B cell (primary cell): Measurements from ENCODE around the gene GARRE1. TPM values are rescaled to one million over a fixed set of nuclear protein-coding genes. Genes with fewer than 3 reads are reported as not detected.

ENCODE experiments used
- ATAC-seq: fragments of 200-7000 bp; cut with Tn5 transposase; one replicate; pipeline ENCODE4 v1.10.0; 2021; ENCODE audit warnings: low read depth, mild to moderate bottlenecking, moderate number of reproducible peaks, moderate library complexity
- CTCF ChIA-PET: fragments of 350-600 bp; sonication (Branson Sonifier 250); formaldehyde crosslinking; loops from one replicate; lab custom pipeline; 2021; ENCODE audit warnings: antibody characterized with exemption, inconsistent platforms; lab: Charles Lee
- POLR2A ChIA-PET: fragments of 350-600 bp; sonication (Branson Sonifier 250); formaldehyde crosslinking; loops from one replicate; lab custom pipeline; 2021; ENCODE audit warnings: antibody characterized with exemption; lab: Charles Lee
- DNase-seq: peaks from one replicate; pipeline ENCODE4 v3.0.0; 2013
- H2AFZ ChIP-seq: 2 replicates; pipeline ENCODE4 v1.6.1; 2012; ENCODE audit warnings: mild to moderate bottlenecking, low read depth, low read length; ENCODE audit not compliant: insufficient read depth, poor library complexity, severe bottlenecking
- H3K27ac ChIP-seq, 2 donors: 1 replicate in 1 of 2; 2 replicates in 1 of 2; pipeline ENCODE4 v1.5.1; 2012 to 2013; ENCODE audit warnings: low read length in 2 of 2, mild to moderate bottlenecking in 2 of 2, moderate library complexity in 1 of 2
- H3K27me3 ChIP-seq, 4 experiments: fragments of 200-600 bp in 1 of 4; sonication (generic) in 1 of 4; replicated peaks in 1 of 4; 1 replicate in 2 of 4; 2 replicates in 2 of 4; pipeline versions ENCODE4 v1.6.1 to v1.7.0; 2013 to 2016; ENCODE audit warnings: low read length in 3 of 4, mild to moderate bottlenecking in 2 of 4, mixed read lengths in 1 of 4, moderate library complexity in 1 of 4; ENCODE audit not compliant: insufficient read depth in 4 of 4, control insufficient read depth in 3 of 4; ENCODE audit errors: control extremely low read depth in 1 of 4
- H3K36me3 ChIP-seq, 2 experiments: replicated peaks in 1 of 2; 1 replicate in 1 of 2; 2 replicates in 1 of 2; pipeline versions ENCODE4 v1.6.1 to v1.7.1; 2013; ENCODE audit warnings: low read length in 1 of 2; ENCODE audit not compliant: insufficient read depth in 2 of 2, control insufficient read depth in 1 of 2; ENCODE audit errors: control extremely low read depth in 1 of 2, extremely low read depth in 1 of 2
- H3K4me1 ChIP-seq, 2 donors: fragments of 200-600 bp in 1 of 2; sonication (generic) in 1 of 2; 1 replicate in 1 of 2; 2 replicates in 1 of 2; pipeline versions ENCODE4 v1.5.1 to v1.6.1; 2013 to 2017; ENCODE audit warnings: low read length in 2 of 2; ENCODE audit not compliant: control insufficient read depth in 2 of 2, insufficient read depth in 2 of 2
- H3K4me2 ChIP-seq: replicated peaks from 2 replicates; pipeline ENCODE3; 2012; ENCODE audit warnings: mild to moderate bottlenecking, low read depth, low read length; ENCODE audit not compliant: poor library complexity, severe bottlenecking
- H3K4me3 ChIP-seq, 5 experiments: fragments of 200-600 bp in 1 of 5; sonication (generic) in 1 of 5; 1 replicate in 3 of 5; 2 replicates in 2 of 5; pipeline versions ENCODE4 v1.5.1 to v1.7.0; 2011 to 2016; ENCODE audit warnings: low read length in 4 of 5, mild to moderate bottlenecking in 4 of 5, low read depth in 2 of 5, control low read depth in 1 of 5, moderate library complexity in 1 of 5; ENCODE audit not compliant: insufficient read depth in 1 of 5; ENCODE audit errors: control extremely low read depth in 1 of 5, extremely low read depth in 1 of 5
- H3K79me2 ChIP-seq: fragments of 200-600 bp; sonication (generic); one replicate; pipeline ENCODE4 v1.6.0; 2016; ENCODE audit warnings: low read length; ENCODE audit not compliant: control insufficient read depth, insufficient read depth
- H3K9ac ChIP-seq: fragments of 200-600 bp; sonication (generic); 2 replicates; pipeline ENCODE4 v1.6.1; 2017; ENCODE audit warnings: mild to moderate bottlenecking, low read length, moderate library complexity
- H3K9me3 ChIP-seq, 3 donors: one replicate each; pipeline versions ENCODE4 v1.6.1 to v1.7.1; 2013; ENCODE audit warnings: low read length in 2 of 3; ENCODE audit not compliant: control insufficient read depth in 2 of 3, insufficient read depth in 1 of 3; ENCODE audit errors: control extremely low read depth in 1 of 3
- H4K20me1 ChIP-seq: 2 replicates; pipeline ENCODE4 v1.6.0; 2012; ENCODE audit warnings: mild to moderate bottlenecking, low read length; ENCODE audit not compliant: insufficient read depth, control insufficient read depth, poor library complexity, severe bottlenecking
- H3K27ac Mint-ChIP-seq: one replicate; pipeline ENCODE4 v1.8.0; 2021; ENCODE audit warnings: mixed read lengths
- H3K27me3 Mint-ChIP-seq: one replicate; pipeline ENCODE4 v1.8.0; 2021; ENCODE audit warnings: mixed read lengths
- H3K4me1 Mint-ChIP-seq: one replicate; pipeline ENCODE4 v1.8.0; 2021; ENCODE audit warnings: mixed read lengths
- H3K4me3 Mint-ChIP-seq: one replicate; pipeline ENCODE4 v1.8.0; 2021; ENCODE audit warnings: mixed read lengths
- H3K9me3 Mint-ChIP-seq: one replicate; pipeline ENCODE4 v1.8.0; 2022; ENCODE audit warnings: mixed read lengths; ENCODE audit not compliant: insufficient read depth
- EZH2 ChIP-seq: IDR thresholded peaks from 2 replicates; pipeline ENCODE4 v1.6.1; 2012; ENCODE audit warnings: borderline replicate concordance, low read depth, mild to moderate bottlenecking, moderate library complexity, low read length; ENCODE audit not compliant: insufficient read depth, poor library complexity, severe bottlenecking
- WGBS: methylation state at CpG from one replicate; pipeline ENCODE4 v1.1.5; 2013; ENCODE audit warnings: missing lambda C conversion rate; ENCODE audit not compliant: insufficient coverage; 5-methylcytosine and 5-hydroxymethylcytosine counted together
- intact Hi-C: fragments of 100-400 bp; cut with micrococcal nuclease; formaldehyde crosslinking; loops from one replicate; pipeline ENCODE4 v1.10.0; 2022
- polyA plus RNA-seq: library from polyadenylated mRNA; depleted of rRNA; stranded (reverse); fragments of >200 nt; gene quantifications from 2 replicates; pipeline ENCODE4 v1.2.3, GENCODE V29; 2012
- total RNA-seq, 2 donors: library from RNA; stranded (reverse); fragments of 120-200 nt in 1 of 2; gene quantifications; 1 replicate in 1 of 2; 2 replicates in 1 of 2; pipeline versions ENCODE4 v1.2.3 to v1.2.4, GENCODE V29; 2013 to 2022
- TF ChIP-seq, protein P1 (sequence below): fragments of 200-600 bp; IDR thresholded peaks from one replicate; pipeline ENCODE4 v1.8.0; 2022; ENCODE audit warnings: antibody characterized with exemption, mild to moderate bottlenecking

GARRE1 gene
- total and polyA plus RNA-seq, 2 donors (not counting 1 experiment from before 2014, with no cell fraction given) = 26.3 to 55.6 TPM

DNA sequence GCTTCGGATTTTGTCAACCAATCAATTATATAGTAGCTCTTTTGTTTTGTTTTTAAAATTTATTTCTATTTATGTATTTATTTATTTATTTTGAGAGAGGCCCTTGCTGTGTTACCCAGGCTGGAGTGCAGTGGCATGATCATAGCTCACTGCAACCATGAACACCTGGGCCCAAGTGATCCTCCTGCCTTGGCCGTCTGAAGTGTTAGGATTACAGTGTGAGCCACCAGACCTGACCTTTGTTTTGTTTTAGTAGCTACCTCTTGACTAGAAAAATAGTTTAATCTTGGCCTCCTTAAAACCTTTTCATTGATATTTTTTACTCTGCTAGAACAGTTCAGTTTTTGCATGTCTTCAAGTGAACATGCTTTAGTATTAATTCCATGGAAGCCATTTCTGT lies 15.1 kb downstream of the GARRE1 start:
- Histone ChIP-seq H3K27me3 (no peaks in the 10 kb centered on the region), H3K9ac (peak overlapping the region; percentile 65), H3K4me1 (peaks cover 77 to 80% of the 10 kb centered on the region in 2 donors), H2AFZ (peak overlapping the region; percentile 69), H3K9me3 (no peaks in the 10 kb centered on the region), H3K79me2 (peaks cover 91% of the 10 kb centered on the region), H3K36me3 (no peaks in the 10 kb centered on the region), H3K27ac (peak overlapping the region; percentile 86 to 96), H4K20me1 (no peaks in the 10 kb centered on the region), H3K4me2 (peak overlapping the region; percentile 70), H3K4me3 (peak overlapping the region; percentile 13 to 48 (median 36))
- peaks cover 74% of the 10 kb centered on the region for H3K4me1 Mint-ChIP-seq
- peak overlapping the region; percentile 84 for H3K27ac Mint-ChIP-seq
- ATAC-seq (peak; percentile 12), DNase-seq (no peak)
- TF ChIP-seq, protein P1, sequence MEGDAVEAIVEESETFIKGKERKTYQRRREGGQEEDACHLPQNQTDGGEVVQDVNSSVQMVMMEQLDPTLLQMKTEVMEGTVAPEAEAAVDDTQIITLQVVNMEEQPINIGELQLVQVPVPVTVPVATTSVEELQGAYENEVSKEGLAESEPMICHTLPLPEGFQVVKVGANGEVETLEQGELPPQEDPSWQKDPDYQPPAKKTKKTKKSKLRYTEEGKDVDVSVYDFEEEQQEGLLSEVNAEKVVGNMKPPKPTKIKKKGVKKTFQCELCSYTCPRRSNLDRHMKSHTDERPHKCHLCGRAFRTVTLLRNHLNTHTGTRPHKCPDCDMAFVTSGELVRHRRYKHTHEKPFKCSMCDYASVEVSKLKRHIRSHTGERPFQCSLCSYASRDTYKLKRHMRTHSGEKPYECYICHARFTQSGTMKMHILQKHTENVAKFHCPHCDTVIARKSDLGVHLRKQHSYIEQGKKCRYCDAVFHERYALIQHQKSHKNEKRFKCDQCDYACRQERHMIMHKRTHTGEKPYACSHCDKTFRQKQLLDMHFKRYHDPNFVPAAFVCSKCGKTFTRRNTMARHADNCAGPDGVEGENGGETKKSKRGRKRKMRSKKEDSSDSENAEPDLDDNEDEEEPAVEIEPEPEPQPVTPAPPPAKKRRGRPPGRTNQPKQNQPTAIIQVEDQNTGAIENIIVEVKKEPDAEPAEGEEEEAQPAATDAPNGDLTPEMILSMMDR = no peak
- TF ChIP-seq EZH2 = no peak
- H3K9me3 Mint-ChIP-seq = no peaks in the 10 kb centered on the region
- POLR2A ChIA-PET = interaction anchor here (0.9 to 1.6 kb wide), 8 partner anchors 9 to 98 kb away, joined by 3 to 12 read pairs (median 4); partner anchors contain the start of genes GARRE1 and LSM14A
- CTCF ChIA-PET = interaction anchor here (1.0 to 2.9 kb wide), 6 partner anchors 8 to 93 kb away, joined by 3 to 16 read pairs (median 4); no protein-coding TSS in a partner anchor
- no peaks in the 10 kb centered on the region for H3K27me3 Mint-ChIP-seq
- intact Hi-C loops = no loop called here
- H3K4me3 Mint-ChIP-seq = peak overlapping the region; percentile 60
- WGBS = no CpG with 5 or more reads among the region's 2 CpGs

DNA sequence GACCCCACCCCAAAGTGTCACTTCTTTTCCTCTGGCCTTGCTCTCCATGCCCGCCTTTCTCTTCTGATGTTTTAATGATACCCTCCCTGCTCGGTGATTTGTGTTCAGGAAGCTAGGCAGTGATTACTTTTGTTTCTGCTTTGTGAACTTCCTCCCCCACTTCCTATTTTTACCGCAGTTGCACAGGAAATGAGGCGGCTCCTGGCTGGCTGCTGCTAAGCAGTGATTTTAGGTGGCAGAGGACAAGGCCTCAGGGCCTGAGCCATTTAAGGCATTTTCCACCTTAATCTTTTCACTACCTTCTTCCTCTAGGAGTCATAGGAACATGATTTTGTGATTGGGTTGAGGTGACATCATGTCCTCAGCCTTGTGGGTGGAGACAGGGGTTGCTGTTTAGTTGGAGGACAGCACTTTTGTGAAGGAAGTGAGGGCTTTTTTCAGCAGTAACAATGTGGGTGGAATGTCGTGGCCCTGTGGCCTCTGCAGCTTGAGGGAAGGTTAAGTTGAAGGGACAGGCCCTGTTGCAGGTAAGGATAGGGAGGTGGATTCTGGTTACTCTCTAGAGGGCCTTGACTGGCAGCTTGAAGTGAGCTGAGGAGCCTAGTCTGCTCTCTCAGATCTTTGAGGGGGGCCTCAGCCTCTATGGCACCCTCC lies 15.7 kb downstream of the GARRE1 start:
- CTCF ChIA-PET = interaction anchor here (1.0 to 2.9 kb wide), 6 partner anchors 9 to 94 kb away, joined by 3 to 16 read pairs (median 4); no protein-coding TSS in a partner anchor
- POLR2A ChIA-PET = interaction anchor here (0.6 to 1.6 kb wide), 9 partner anchors 12 to 98 kb away, joined by 3 to 12 read pairs (median 4); partner anchors contain the start of genes GARRE1 and LSM14A
- Histone ChIP-seq H2AFZ (peak overlapping the region; percentile 69), H3K36me3 (no peaks in the 10 kb centered on the region), H3K4me3 (peak overlapping the region; percentile 21 to 51 (median 38)), H3K79me2 (peaks cover 91% of the 10 kb centered on the region), H3K9me3 (no peaks in the 10 kb centered on the region), H3K9ac (peak overlapping the region; percentile 65), H3K27ac (peak overlapping the region; percentile 86 to 96), H3K4me1 (peaks cover 79 to 83% of the 10 kb centered on the region in 2 donors), H4K20me1 (no peaks in the 10 kb centered on the region), H3K4me2 (peak overlapping the region; percentile 70), H3K27me3 (no peaks in the 10 kb centered on the region)
- TF ChIP-seq EZH2 = no peak
- TF ChIP-seq, protein P1 = no peak
- peak overlapping the region; percentile 84 for H3K27ac Mint-ChIP-seq
- ATAC-seq = peak; percentile 87
- peaks cover 76% of the 10 kb centered on the region for H3K4me1 Mint-ChIP-seq
- H3K27me3 Mint-ChIP-seq = no peaks in the 10 kb centered on the region
- H3K4me3 Mint-ChIP-seq = peak overlapping the region; percentile 60
- no peaks in the 10 kb centered on the region for H3K9me3 Mint-ChIP-seq
- 0% methylated on average over 1 of the region's 5 CpGs for WGBS
- intact Hi-C loops = loop anchor here (1.0 to 5.0 kb wide), 4 partner anchors 16 to 898 kb away; partner anchors contain the start of genes CEBPG and GARRE1
- peak; percentile 90 for DNase-seq
